Measurements from ENCODE around the gene UMPS.

- TF ChIP-seq, protein P1, sequence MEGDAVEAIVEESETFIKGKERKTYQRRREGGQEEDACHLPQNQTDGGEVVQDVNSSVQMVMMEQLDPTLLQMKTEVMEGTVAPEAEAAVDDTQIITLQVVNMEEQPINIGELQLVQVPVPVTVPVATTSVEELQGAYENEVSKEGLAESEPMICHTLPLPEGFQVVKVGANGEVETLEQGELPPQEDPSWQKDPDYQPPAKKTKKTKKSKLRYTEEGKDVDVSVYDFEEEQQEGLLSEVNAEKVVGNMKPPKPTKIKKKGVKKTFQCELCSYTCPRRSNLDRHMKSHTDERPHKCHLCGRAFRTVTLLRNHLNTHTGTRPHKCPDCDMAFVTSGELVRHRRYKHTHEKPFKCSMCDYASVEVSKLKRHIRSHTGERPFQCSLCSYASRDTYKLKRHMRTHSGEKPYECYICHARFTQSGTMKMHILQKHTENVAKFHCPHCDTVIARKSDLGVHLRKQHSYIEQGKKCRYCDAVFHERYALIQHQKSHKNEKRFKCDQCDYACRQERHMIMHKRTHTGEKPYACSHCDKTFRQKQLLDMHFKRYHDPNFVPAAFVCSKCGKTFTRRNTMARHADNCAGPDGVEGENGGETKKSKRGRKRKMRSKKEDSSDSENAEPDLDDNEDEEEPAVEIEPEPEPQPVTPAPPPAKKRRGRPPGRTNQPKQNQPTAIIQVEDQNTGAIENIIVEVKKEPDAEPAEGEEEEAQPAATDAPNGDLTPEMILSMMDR (IDR thresholded peaks at IDR 0.05) = no peak
- no peak for TF ChIP-seq POLR2A (IDR thresholded peaks at IDR 0.05)
Measured at GRCh38 chr3:124758851-124759635, 28.8 kb downstream of the UMPS start.
